Bladder microvascular endothelial cell (primary cell): Measurements from ENCODE around the gene MRPS5. TPM values are rescaled to one million over a fixed set of nuclear protein-coding genes. Genes with fewer than 3 reads are reported as not detected.

ENCODE experiments used
- total RNA-seq: library from RNA; depleted of rRNA; stranded (reverse); fragments of >200 nt; gene quantifications from 2 replicates; pipeline ENCODE4 v1.2.3, GENCODE V29; 2014

MRPS5 gene
- 48.9 and 63.8 TPM in 2 replicates for total RNA-seq

DNA sequence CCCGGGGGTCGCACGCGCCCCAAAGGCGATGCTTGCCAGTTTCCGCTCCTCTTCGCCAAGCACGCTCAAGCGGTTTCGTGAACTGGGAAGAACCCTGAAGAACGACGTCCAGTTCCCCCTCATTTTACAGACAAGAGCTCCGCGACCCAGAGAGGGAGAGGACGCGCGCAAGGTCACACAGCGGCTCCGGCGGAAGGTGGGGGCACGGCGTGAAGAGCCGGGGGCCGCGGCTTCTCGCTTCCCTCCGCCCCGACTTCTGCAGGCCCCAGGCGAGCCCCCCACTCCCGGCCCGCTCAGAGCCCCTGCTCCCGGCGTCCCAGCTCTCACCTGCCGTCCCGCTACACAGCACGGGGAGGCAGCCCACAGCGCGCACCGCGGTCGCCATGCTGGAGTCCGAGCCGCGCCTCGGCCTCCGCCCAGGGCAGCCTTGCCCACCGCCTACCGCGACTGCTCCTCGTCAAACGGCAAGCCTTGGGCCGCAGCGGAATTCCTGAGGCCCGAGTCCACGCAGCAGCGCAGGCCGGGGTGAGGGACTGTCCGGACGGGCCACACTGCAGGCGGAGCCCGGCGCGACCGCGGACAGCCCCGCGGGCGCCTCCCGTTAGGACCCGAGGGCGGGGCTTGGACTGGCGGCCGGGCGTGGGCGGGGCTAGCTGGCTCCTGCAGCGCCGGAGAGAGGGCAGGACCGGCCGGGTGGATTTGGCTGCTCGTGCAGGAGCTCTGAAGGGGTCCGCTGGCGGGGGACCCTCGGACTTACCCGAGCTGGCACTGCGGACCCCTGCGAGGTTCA is at the start of gene MRPS5:
Gene MRPS5, minus strand, starts transcription at position 402 of the 790 bp plus-strand sequence. Its CDS starts 17 bp downstream, at position 385.

DNA sequence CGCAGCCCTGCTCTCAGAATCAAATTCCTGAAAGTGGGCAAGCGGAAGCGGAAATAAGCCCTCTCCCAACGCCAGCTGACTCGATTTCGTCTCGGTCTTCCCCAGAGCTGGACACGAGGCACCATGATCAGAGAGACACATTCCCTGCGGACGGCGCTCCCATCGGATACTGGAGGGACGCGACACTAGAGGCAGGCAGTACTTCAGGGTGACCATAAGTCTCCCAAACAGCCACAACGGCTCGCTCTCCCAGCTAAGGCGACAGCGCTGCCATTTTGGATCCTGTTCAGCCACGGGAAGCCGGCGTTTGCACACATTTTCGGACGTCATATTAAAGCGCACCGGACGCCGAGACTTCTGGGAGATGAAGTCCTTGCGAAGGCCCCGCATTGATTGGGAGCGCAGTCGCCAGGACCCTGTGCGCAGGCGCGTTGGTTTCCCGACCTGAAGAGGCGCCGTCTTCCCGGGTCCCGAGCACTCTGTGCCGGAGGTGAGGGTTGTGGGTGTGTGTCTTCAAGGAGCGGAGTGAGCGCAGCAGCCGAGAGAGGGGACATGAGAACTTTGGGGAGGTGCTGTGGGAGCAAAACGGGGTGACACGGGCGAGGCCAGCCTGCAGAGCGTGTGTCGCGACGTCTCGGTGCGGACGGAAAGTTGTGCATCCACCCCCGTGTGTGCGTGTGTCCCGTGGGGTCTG is 43.9 kb upstream of the MRPS5 start, which contains the start of gene ZNF2:
Gene ZNF2, plus strand, starts transcription at position 439 of the 694 bp plus-strand sequence. CDS start 10,418 bp downstream, outside the sequence.

DNA sequence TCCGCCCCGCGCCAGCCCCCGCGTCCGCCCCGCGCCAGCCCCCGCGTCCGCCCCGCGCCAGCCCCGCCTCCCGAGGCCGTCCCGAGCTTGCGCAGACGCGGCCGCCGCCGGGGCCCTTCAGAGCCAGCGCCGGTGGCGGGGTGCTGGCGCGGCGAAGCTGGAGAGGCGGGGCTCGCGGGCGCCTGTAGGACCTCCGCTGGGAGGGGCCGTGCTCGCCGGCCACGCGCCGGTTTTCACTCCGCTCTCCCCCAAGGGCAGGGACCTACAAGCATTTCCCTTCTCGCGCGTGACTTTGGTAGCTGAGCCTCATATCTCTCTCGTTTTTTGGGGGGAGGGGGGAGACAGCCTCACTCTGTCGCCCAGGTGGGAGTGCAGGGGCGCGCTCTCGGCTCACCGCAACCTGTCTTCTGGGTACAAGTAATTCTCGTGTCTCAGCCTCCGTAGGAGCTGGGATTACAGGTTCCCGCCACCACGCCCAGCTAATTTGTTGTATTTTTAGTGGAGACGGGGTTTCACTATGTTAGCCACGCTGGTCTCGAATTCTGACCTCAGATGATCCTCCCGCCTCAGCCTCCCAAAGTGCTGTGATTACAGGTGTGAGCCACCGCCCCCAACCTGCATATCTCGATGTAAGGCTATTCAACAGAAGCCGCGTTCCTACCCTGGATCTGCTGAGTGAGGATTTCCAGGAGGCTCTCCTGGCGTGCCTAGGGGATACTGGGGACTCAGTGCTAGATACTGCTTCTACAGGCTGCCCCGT is 38.3 kb upstream of the MRPS5 start, which contains the start of gene ZNF514:
Gene ZNF514, minus strand, starts transcription at position 159 of the 760 bp plus-strand sequence. CDS start 6,595 bp downstream, outside the sequence.

Other genes starting within 250 kb of the MRPS5 start
- not detected in 2 replicates for gene MAL, start 96.1 kb downstream of the MRPS5 start, total RNA-seq
- gene ZNF514, start 38.0 kb upstream of the MRPS5 start, total RNA-seq, result 6.3 and 11.2 TPM in 2 replicates
- gene ZNF2, start 44.0 kb upstream of the MRPS5 start, total RNA-seq, result 6.0 and 9.5 TPM in 2 replicates
- gene ZNF892, start 85.7 kb upstream of the MRPS5 start, total RNA-seq, result 3.6 and 7.7 TPM in 2 replicates
- 0.44 TPM in 1 of 2 replicates, not detected in the other for gene PROM2, start 152.6 kb upstream of the MRPS5 start, total RNA-seq
- under 0.01 and 0.06 TPM in 2 replicates for gene KCNIP3, start 175.5 kb upstream of the MRPS5 start, total RNA-seq